Endothelial cell of umbilical vein (primary cell): Measurements from ENCODE around the gene CTSH. TPM values are rescaled to one million over a fixed set of nuclear protein-coding genes. Genes with fewer than 3 reads are reported as not detected.

Experiments
- BruUV-seq: library from RNA; stranded (reverse); fragments of 400-500 nt; replicated peaks from 2 replicates; lab custom pipeline; 2021; lab: Mats Ljungman, UMichigan
- CTCF ChIA-PET: fragments of 300-600, 350-600 bp; sonication (Branson Sonifier 250); formaldehyde crosslinking; loops from one replicate; lab custom pipeline; 2021; ENCODE audit warnings: antibody characterized with exemption, inconsistent platforms; lab: Charles Lee
- POLR2A ChIA-PET: fragments of 300-600, 350-600 bp; sonication (Branson Sonifier 250); formaldehyde crosslinking; loops from one replicate; lab custom pipeline; 2021; ENCODE audit warnings: antibody characterized with exemption, inconsistent platforms; lab: Charles Lee
- DNase-seq: peaks from one replicate; pipeline ENCODE4 v3.0.0-alpha.2; 2011; ENCODE audit warnings: low read depth, low spot score
- FAIRE-seq: peaks from 2 replicates; lab custom pipeline; 2011; peaks lifted over from hg19 to GRCh38; lab: Jason Lieb, UNC
- H2AFZ ChIP-seq: 2 replicates; pipeline ENCODE4 v1.6.0; 2012; ENCODE audit warnings: low read depth, low read length, control low read depth, inconsistent platforms
- H3K27ac ChIP-seq: 2 replicates; pipeline ENCODE4 v1.5.1; 2011; ENCODE audit warnings: low read depth, mild to moderate bottlenecking, control low read depth, low read length, moderate library complexity; ENCODE audit not compliant: insufficient read depth
- H3K27me3 ChIP-seq, 2 experiments: 2 replicates each; pipeline versions ENCODE4 v1.6.0 to v1.6.1; 2011; ENCODE audit warnings: low read length in 2 of 2, mixed read lengths in 1 of 2; ENCODE audit not compliant: control insufficient read depth in 2 of 2, insufficient read depth in 2 of 2
- H3K36me3 ChIP-seq, 2 experiments: 2 replicates in 1 of 2; 3 replicates in 1 of 2; pipeline ENCODE4 v1.5.1; 2011; ENCODE audit warnings: low read length in 2 of 2, mild to moderate bottlenecking in 1 of 2, moderate library complexity in 1 of 2; ENCODE audit not compliant: control insufficient read depth in 2 of 2, insufficient read depth in 2 of 2; ENCODE audit errors: extremely low read depth in 1 of 2
- H3K4me1 ChIP-seq: 3 replicates; pipeline ENCODE4 v1.5.1; 2011; ENCODE audit warnings: mild to moderate bottlenecking, low read length; ENCODE audit not compliant: control insufficient read depth, insufficient read depth; ENCODE audit errors: extremely low read depth
- H3K4me2 ChIP-seq: 2 replicates; pipeline ENCODE4 v1.6.1; 2011; ENCODE audit warnings: low read length, control low read depth, mixed read lengths; ENCODE audit not compliant: insufficient read depth
- H3K4me3 ChIP-seq, 3 experiments: fragments of 200-600 bp in 1 of 3; sonication (generic), shearing (Covaris generic) in 1 of 3; replicated peaks in 1 of 3; 2 replicates each; pipeline ENCODE4 v1.5.1; 2011 to 2016; ENCODE audit warnings: control low read depth in 3 of 3, low read length in 3 of 3, mild to moderate bottlenecking in 2 of 3, inconsistent platforms in 1 of 3, low read depth in 1 of 3, moderate library complexity in 1 of 3; ENCODE audit not compliant: insufficient read depth in 1 of 3
- H3K79me2 ChIP-seq: 2 replicates; pipeline ENCODE4 v1.6.0; 2012; ENCODE audit warnings: low read length, inconsistent platforms; ENCODE audit not compliant: control insufficient read depth, insufficient read depth
- H3K9ac ChIP-seq: replicated peaks from 2 replicates; pipeline ENCODE3; 2011; ENCODE audit warnings: low read length, control low read depth; ENCODE audit not compliant: insufficient read depth; ENCODE audit errors: extremely low read depth
- H3K9me1 ChIP-seq: replicated peaks from 3 replicates; pipeline ENCODE4 v1.6.0; 2011; ENCODE audit warnings: mild to moderate bottlenecking, low read length; ENCODE audit not compliant: control insufficient read depth, insufficient read depth; ENCODE audit errors: extremely low read depth
- H3K9me3 ChIP-seq: replicated peaks from 2 replicates; pipeline ENCODE4 v1.5.1; 2012; ENCODE audit warnings: low read length, inconsistent platforms; ENCODE audit not compliant: control insufficient read depth, insufficient read depth
- H4K20me1 ChIP-seq: replicated peaks from 2 replicates; pipeline ENCODE3; 2011; ENCODE audit warnings: mild to moderate bottlenecking, low read length; ENCODE audit not compliant: control insufficient read depth, insufficient read depth; ENCODE audit errors: extremely low read depth
- EZH2 ChIP-seq: IDR thresholded peaks from 2 replicates; pipeline ENCODE4 v1.6.1; 2012; ENCODE audit warnings: borderline replicate concordance, low read depth, mild to moderate bottlenecking, moderate library complexity, low read length, inconsistent platforms; ENCODE audit not compliant: severe bottlenecking
- FOS ChIP-seq: IDR thresholded peaks from 2 replicates; pipeline ENCODE4 v1.6.1; 2011; ENCODE audit warnings: mild to moderate bottlenecking, low read length, moderate library complexity, borderline replicate concordance; ENCODE audit not compliant: insufficient read depth
- JUN ChIP-seq: IDR thresholded peaks from 2 replicates; pipeline ENCODE4 v1.6.1; 2011; ENCODE audit warnings: borderline replicate concordance, low read depth; ENCODE audit not compliant: insufficient read length, insufficient read depth
- MYC ChIP-seq: IDR thresholded peaks from one replicate; pipeline ENCODE4 v1.6.1; 2011; ENCODE audit warnings: mild to moderate bottlenecking, low read depth, low read length
- POLR2AphosphoS5 ChIP-seq: IDR thresholded peaks from 2 replicates; pipeline ENCODE4 v1.6.1; 2012; ENCODE audit warnings: low read depth, mild to moderate bottlenecking, control low read depth, low read length, moderate library complexity; ENCODE audit not compliant: insufficient read depth
- dilution Hi-C: fragments of 300-500 bp; cut with MboI; formaldehyde crosslinking; loops from one replicate; pipeline ENCODE4 v1.15.0; 2019; ENCODE audit warnings: low sequenced_read_pairs; ENCODE audit not compliant: extremely low pct_ligation_motif_present
- intact Hi-C: fragments of 100-400 bp; cut with micrococcal nuclease; formaldehyde crosslinking; loops from one replicate; pipeline ENCODE4 v1.10.0; 2022
- polyA plus RNA-seq, 4 experiments: library from polyadenylated mRNA; depleted of rRNA in 3 of 4; stranded (reverse) in 3 of 4; unstranded in 1 of 4; fragments of >200 nt; gene quantifications; 2 replicates each; pipeline versions ENCODE4 v1.2.1 to v1.2.3, GENCODE V29; 2011 to 2012; ENCODE audit warnings: missing spikeins in 1 of 4
- total RNA-seq: library from RNA; stranded (reverse); gene quantifications from 2 replicates; pipeline ENCODE4 v1.2.3, GENCODE V29; 2021
- TF ChIP-seq, protein P1 (sequence below): IDR thresholded peaks from 2 replicates; pipeline ENCODE4 v1.6.1; 2011; ENCODE audit not compliant: insufficient read depth, insufficient read length

Gene CTSH
- total and polyA plus RNA-seq, 2 donors (not counting 3 experiments of a cell fraction or from before 2014, with no cell fraction given) = 7.0 to 7.4 TPM

- FAIRE-seq (no peak), DNase-seq (no peak)
- no TSS peak for BruUV-seq
- Histone ChIP-seq H3K4me3 (no peak overlapping the region), H2AFZ (no peak overlapping the region), H3K36me3 (no peaks in the 10 kb centered on the region), H3K9me3 (no peaks in the 10 kb centered on the region), H3K4me2 (no peak overlapping the region), H3K9me1 (no peaks in the 10 kb centered on the region), H3K4me1 (peaks cover under 1% of the 10 kb centered on the region), H3K79me2 (no peaks in the 10 kb centered on the region), H4K20me1 (no peaks in the 10 kb centered on the region), H3K27me3 (no peaks in the 10 kb centered on the region), H3K9ac (no peak overlapping the region), H3K27ac (no peak overlapping the region)
- intact Hi-C loops = no loop called here
- dilution Hi-C loops = no loop called here
- CTCF ChIA-PET = interaction anchor here (1.6 kb wide), 1 partner anchor 13 kb away, joined by 6 read pairs; no protein-coding TSS in a partner anchor
- POLR2A ChIA-PET = no interaction called here
- TF ChIP-seq, protein P1, sequence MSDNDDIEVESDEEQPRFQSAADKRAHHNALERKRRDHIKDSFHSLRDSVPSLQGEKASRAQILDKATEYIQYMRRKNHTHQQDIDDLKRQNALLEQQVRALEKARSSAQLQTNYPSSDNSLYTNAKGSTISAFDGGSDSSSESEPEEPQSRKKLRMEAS = no peak
- TF ChIP-seq JUN = no peak
- TF ChIP-seq POLR2AphosphoS5 = no peak
- TF ChIP-seq MYC = no peak
- TF ChIP-seq FOS = no peak
- TF ChIP-seq EZH2 = no peak
Measured at GRCh38 chr15:78993931-78994530, 49.2 kb upstream of the CTSH start.
